B cell (primary cell): ENCODE results near the gene CFAP157. TPM values are rescaled to one million over a fixed set of nuclear protein-coding genes. Genes with fewer than 3 reads are reported as not detected.

ENCODE experiments used
- ATAC-seq: fragments of 200-7000 bp; cut with Tn5 transposase; one replicate; pipeline ENCODE4 v1.10.0; 2021; ENCODE audit warnings: low read depth, mild to moderate bottlenecking, moderate number of reproducible peaks, moderate library complexity
- CTCF ChIA-PET: fragments of 350-600 bp; sonication (Branson Sonifier 250); formaldehyde crosslinking; loops from one replicate; lab custom pipeline; 2021; ENCODE audit warnings: antibody characterized with exemption, inconsistent platforms; lab: Charles Lee
- POLR2A ChIA-PET: fragments of 350-600 bp; sonication (Branson Sonifier 250); formaldehyde crosslinking; loops from one replicate; lab custom pipeline; 2021; ENCODE audit warnings: antibody characterized with exemption; lab: Charles Lee
- DNase-seq: peaks from one replicate; pipeline ENCODE4 v3.0.0; 2013
- H2AFZ ChIP-seq: 2 replicates; pipeline ENCODE4 v1.6.1; 2012; ENCODE audit warnings: mild to moderate bottlenecking, low read depth, low read length; ENCODE audit not compliant: insufficient read depth, poor library complexity, severe bottlenecking
- H3K27ac ChIP-seq, 2 donors: 1 replicate in 1 of 2; 2 replicates in 1 of 2; pipeline ENCODE4 v1.5.1; 2012 to 2013; ENCODE audit warnings: low read length in 2 of 2, mild to moderate bottlenecking in 2 of 2, moderate library complexity in 1 of 2
- H3K27me3 ChIP-seq, 4 experiments: fragments of 200-600 bp in 1 of 4; sonication (generic) in 1 of 4; replicated peaks in 1 of 4; 1 replicate in 2 of 4; 2 replicates in 2 of 4; pipeline versions ENCODE4 v1.6.1 to v1.7.0; 2013 to 2016; ENCODE audit warnings: low read length in 3 of 4, mild to moderate bottlenecking in 2 of 4, mixed read lengths in 1 of 4, moderate library complexity in 1 of 4; ENCODE audit not compliant: insufficient read depth in 4 of 4, control insufficient read depth in 3 of 4; ENCODE audit errors: control extremely low read depth in 1 of 4
- H3K36me3 ChIP-seq, 2 experiments: replicated peaks in 1 of 2; 1 replicate in 1 of 2; 2 replicates in 1 of 2; pipeline versions ENCODE4 v1.6.1 to v1.7.1; 2013; ENCODE audit warnings: low read length in 1 of 2; ENCODE audit not compliant: insufficient read depth in 2 of 2, control insufficient read depth in 1 of 2; ENCODE audit errors: control extremely low read depth in 1 of 2, extremely low read depth in 1 of 2
- H3K4me1 ChIP-seq, 2 donors: fragments of 200-600 bp in 1 of 2; sonication (generic) in 1 of 2; 1 replicate in 1 of 2; 2 replicates in 1 of 2; pipeline versions ENCODE4 v1.5.1 to v1.6.1; 2013 to 2017; ENCODE audit warnings: low read length in 2 of 2; ENCODE audit not compliant: control insufficient read depth in 2 of 2, insufficient read depth in 2 of 2
- H3K4me2 ChIP-seq: replicated peaks from 2 replicates; pipeline ENCODE3; 2012; ENCODE audit warnings: mild to moderate bottlenecking, low read depth, low read length; ENCODE audit not compliant: poor library complexity, severe bottlenecking
- H3K4me3 ChIP-seq, 5 experiments: fragments of 200-600 bp in 1 of 5; sonication (generic) in 1 of 5; 1 replicate in 3 of 5; 2 replicates in 2 of 5; pipeline versions ENCODE4 v1.5.1 to v1.7.0; 2011 to 2016; ENCODE audit warnings: low read length in 4 of 5, mild to moderate bottlenecking in 4 of 5, low read depth in 2 of 5, control low read depth in 1 of 5, moderate library complexity in 1 of 5; ENCODE audit not compliant: insufficient read depth in 1 of 5; ENCODE audit errors: control extremely low read depth in 1 of 5, extremely low read depth in 1 of 5
- H3K79me2 ChIP-seq: fragments of 200-600 bp; sonication (generic); one replicate; pipeline ENCODE4 v1.6.0; 2016; ENCODE audit warnings: low read length; ENCODE audit not compliant: control insufficient read depth, insufficient read depth
- H3K9ac ChIP-seq: fragments of 200-600 bp; sonication (generic); 2 replicates; pipeline ENCODE4 v1.6.1; 2017; ENCODE audit warnings: mild to moderate bottlenecking, low read length, moderate library complexity
- H3K9me3 ChIP-seq, 3 donors: one replicate each; pipeline versions ENCODE4 v1.6.1 to v1.7.1; 2013; ENCODE audit warnings: low read length in 2 of 3; ENCODE audit not compliant: control insufficient read depth in 2 of 3, insufficient read depth in 1 of 3; ENCODE audit errors: control extremely low read depth in 1 of 3
- H4K20me1 ChIP-seq: 2 replicates; pipeline ENCODE4 v1.6.0; 2012; ENCODE audit warnings: mild to moderate bottlenecking, low read length; ENCODE audit not compliant: insufficient read depth, control insufficient read depth, poor library complexity, severe bottlenecking
- H3K27ac Mint-ChIP-seq: one replicate; pipeline ENCODE4 v1.8.0; 2021; ENCODE audit warnings: mixed read lengths
- H3K27me3 Mint-ChIP-seq: one replicate; pipeline ENCODE4 v1.8.0; 2021; ENCODE audit warnings: mixed read lengths
- H3K4me1 Mint-ChIP-seq: one replicate; pipeline ENCODE4 v1.8.0; 2021; ENCODE audit warnings: mixed read lengths
- H3K4me3 Mint-ChIP-seq: one replicate; pipeline ENCODE4 v1.8.0; 2021; ENCODE audit warnings: mixed read lengths
- H3K9me3 Mint-ChIP-seq: one replicate; pipeline ENCODE4 v1.8.0; 2022; ENCODE audit warnings: mixed read lengths; ENCODE audit not compliant: insufficient read depth
- CTCF ChIP-seq: fragments of 200-600 bp; IDR thresholded peaks from one replicate; pipeline ENCODE4 v1.8.0; 2022; ENCODE audit warnings: antibody characterized with exemption, mild to moderate bottlenecking
- EZH2 ChIP-seq: IDR thresholded peaks from 2 replicates; pipeline ENCODE4 v1.6.1; 2012; ENCODE audit warnings: borderline replicate concordance, low read depth, mild to moderate bottlenecking, moderate library complexity, low read length; ENCODE audit not compliant: insufficient read depth, poor library complexity, severe bottlenecking
- WGBS: methylation state at CpG from one replicate; pipeline ENCODE4 v1.1.5; 2013; ENCODE audit warnings: missing lambda C conversion rate; ENCODE audit not compliant: insufficient coverage; 5-methylcytosine and 5-hydroxymethylcytosine counted together
- intact Hi-C: fragments of 100-400 bp; cut with micrococcal nuclease; formaldehyde crosslinking; loops from one replicate; pipeline ENCODE4 v1.10.0; 2022
- polyA plus RNA-seq: library from polyadenylated mRNA; depleted of rRNA; stranded (reverse); fragments of >200 nt; gene quantifications from 2 replicates; pipeline ENCODE4 v1.2.3, GENCODE V29; 2012
- total RNA-seq, 2 donors: library from RNA; stranded (reverse); fragments of 120-200 nt in 1 of 2; gene quantifications; 1 replicate in 1 of 2; 2 replicates in 1 of 2; pipeline versions ENCODE4 v1.2.3 to v1.2.4, GENCODE V29; 2013 to 2022

CFAP157 gene
- total and polyA plus RNA-seq, 2 donors (not counting 1 experiment from before 2014, with no cell fraction given): 0.03 TPM; not detected in 1

GRCh38 chr9:127716412-127716811, 9.6 kb downstream of the CFAP157 start:
- POLR2A ChIA-PET: interaction anchor here (1.6 kb wide), 1 partner anchor 19 kb away, joined by 8 read pairs; the partner anchor contains the start of gene TOR2A
- Histone ChIP-seq H4K20me1 (no peaks in the 10 kb centered on the region), H3K4me3 (peak overlapping the region in 1 of 5 experiments; percentile 87), H3K4me1 (peaks cover 9 to 11% of the 10 kb centered on the region in 2 donors), H3K79me2 (peaks cover 3% of the 10 kb centered on the region), H3K4me2 (peak overlapping the region; percentile 96), H3K9ac (peak overlapping the region; percentile 77), H2AFZ (peak overlapping the region; percentile 88), H3K27me3 (no peaks in the 10 kb centered on the region), H3K27ac (peak overlapping the region; percentile 35 to 81), H3K36me3 (no peaks in the 10 kb centered on the region), H3K9me3 (no peaks in the 10 kb centered on the region)
- Mint-ChIP-seq H3K4me1 (peaks cover 22% of the 10 kb centered on the region), H3K9me3 (no peaks in the 10 kb centered on the region), H3K27ac (peak overlapping the region; percentile 90), H3K4me3 (peak overlapping the region; percentile 97), H3K27me3 (no peaks in the 10 kb centered on the region)
- WGBS: 83% methylated on average over 6 of the region's 9 CpGs
- CTCF ChIA-PET: interaction anchor here (1.2 to 2.9 kb wide), 3 partner anchors 18 to 205 kb away, joined by 3 to 26 read pairs (median 11); partner anchors contain the start of gene TOR2A
- no peak for DNase-seq
- intact Hi-C loops: loop anchor here (2.0 to 5.0 kb wide), 6 partner anchors 104 to 1166 kb away; partner anchors contain the start of genes KYAT1, LRRC8A, LRSAM1 and RPL12
- ATAC-seq: no peak
- TF ChIP-seq CTCF (no peak), EZH2 (no peak)

DNA sequence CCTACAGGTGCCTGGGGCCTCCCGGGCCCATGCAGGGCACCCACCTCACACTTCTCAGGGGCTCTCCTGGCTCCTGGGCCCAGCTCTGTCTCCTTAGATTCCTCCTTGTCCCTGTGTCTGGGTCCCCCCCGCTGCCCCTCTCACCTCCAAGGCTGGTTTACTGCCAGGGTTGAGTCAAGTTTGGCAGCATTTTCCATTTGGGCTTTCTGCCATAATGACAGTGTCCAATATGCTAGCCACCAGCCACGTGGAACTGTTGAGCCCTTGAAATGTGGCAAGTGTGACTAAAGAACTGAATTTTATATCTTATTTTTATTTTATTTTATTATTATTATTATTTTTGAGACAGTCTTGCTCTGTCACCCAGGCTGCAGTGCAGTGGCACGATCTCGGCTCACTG, 11.0 kb downstream of the CFAP157 start:
- no peak overlapping the region for H3K4me3 ChIP-seq
- H3K79me2 ChIP-seq: peaks cover 3% of the 10 kb centered on the region
- H3K9ac ChIP-seq: no peak overlapping the region
- H3K27ac ChIP-seq: no peak overlapping the region
- Mint-ChIP-seq H3K9me3 (no peaks in the 10 kb centered on the region), H3K27me3 (no peaks in the 10 kb centered on the region), H3K4me1 (peaks cover 22% of the 10 kb centered on the region), H3K4me3 (no peak overlapping the region), H3K27ac (no peak overlapping the region)
- no peak for TF ChIP-seq CTCF
- no peak for TF ChIP-seq EZH2
- H3K27me3 ChIP-seq: no peaks in the 10 kb centered on the region
- 100% methylated on average over 2 of the region's 5 CpGs for WGBS
- ChIA-PET POLR2A (no interaction called here), CTCF (interaction anchor here (2.9 kb wide), 1 partner anchor 17 kb away, joined by 26 read pairs; the partner anchor contains the start of gene TOR2A)
- DNase-seq (no peak), ATAC-seq (no peak)
- no peaks in the 10 kb centered on the region for H3K36me3 ChIP-seq
- no peak overlapping the region for H3K4me2 ChIP-seq
- no peaks in the 10 kb centered on the region for H4K20me1 ChIP-seq
- H2AFZ ChIP-seq: no peak overlapping the region
- intact Hi-C loops: loop anchor here (2.0 to 5.0 kb wide), 6 partner anchors 105 to 1165 kb away; partner anchors contain the start of genes KYAT1, LRRC8A, LRSAM1 and RPL12
- no peaks in the 10 kb centered on the region for H3K9me3 ChIP-seq
- peaks cover 9 to 10% of the 10 kb centered on the region in 2 donors for H3K4me1 ChIP-seq
